Left colon (tissue), 2 donors: ENCODE measurements around the gene BEGAIN. TPM values are rescaled to one million over a fixed set of nuclear protein-coding genes. Genes with fewer than 3 reads are reported as not detected.
A peak's percentile ranks its signal among the peaks of the same experiment; 100 is the strongest.

Experiments
- ATAC-seq: fragments of 200-7000 bp; cut with Tn5 transposase; one replicate; pipeline ENCODE4 v1.9.1; 2020; ENCODE audit warnings: mild to moderate bottlenecking, moderate library complexity
- DNase-seq, 2 donors: peaks; one replicate each; pipeline ENCODE4 v3.0.0-alpha.2; 2020
- intact Hi-C, 2 donors: fragments of 100-400 bp; cut with DNase I in 1 of 2; cut with micrococcal nuclease in 1 of 2; formaldehyde crosslinking; loops; one replicate each; pipeline versions ENCODE4 v1.11.2 to v1.14.0; 2022; cut with DNase I, micrococcal nuclease
- total RNA-seq, 2 donors: library from RNA; stranded (reverse); fragmentation: NEBNext Ultra II Directional; extraction: Animal tissue kit (Norgen Biotek cat#: 25700); gene quantifications; one replicate each; pipeline ENCODE4 v1.2.1, GENCODE V29; 2021
- donor health status: DM: no; HTN: no; CAD: no.
- donor health status: DM: yes; HTN: yes; CAD: no.

The BEGAIN gene
- total RNA-seq, 2 donors from 2014 or later, result 1.4 to 2.0 TPM

- intact Hi-C loops, result no loop called here
Observed at GRCh38 chr14:100560471-100560870, 26.7 kb downstream of the BEGAIN start.

GRCh38 chr14:100559455-100559854, 27.8 kb downstream of the BEGAIN start:
- ATAC-seq (no peak), DNase-seq (no peak)
- intact Hi-C loops, result no loop called here

More at GRCh38 chr14:100560471-100560870, 26.7 kb downstream of the BEGAIN start:
- ATAC-seq (no peak), DNase-seq (no peak)

GRCh38 chr14:100558966-100559365, 28.3 kb downstream of the BEGAIN start:
- ATAC-seq (no peak), DNase-seq (no peak)
- intact Hi-C loops, result no loop called here

- intact Hi-C loops, result no loop called here
- ATAC-seq, result no peak
Observed at GRCh38 chr14:100558226-100558625, 29.0 kb downstream of the BEGAIN start.

GRCh38 chr14:100557658-100558057, 29.6 kb downstream of the BEGAIN start:
- intact Hi-C loops, result no loop called here
- no peak for DNase-seq

More at GRCh38 chr14:100558226-100558625, 29.0 kb downstream of the BEGAIN start:
- no peak for DNase-seq

GRCh38 chr14:100556936-100557505, 30.2 kb downstream of the BEGAIN start:
- ATAC-seq (peak; percentile 18), DNase-seq (no peak)
- intact Hi-C loops, result no loop called here

More at GRCh38 chr14:100557658-100558057, 29.6 kb downstream of the BEGAIN start:
- ATAC-seq, result no peak

- no peak for DNase-seq
- intact Hi-C loops, result no loop called here
- no peak for ATAC-seq
Observed at GRCh38 chr14:100556140-100556475, 31.1 kb downstream of the BEGAIN start.

- ATAC-seq (no peak), DNase-seq (no peak)
- intact Hi-C loops, result no loop called here
Observed at GRCh38 chr14:100555436-100556139, 31.6 kb downstream of the BEGAIN start.

- ATAC-seq (no peak), DNase-seq (no peak)
- intact Hi-C loops, result no loop called here
Observed at GRCh38 chr14:100554696-100555320, 32.4 kb downstream of the BEGAIN start.

GRCh38 chr14:100554082-100554677, 33.0 kb downstream of the BEGAIN start:
- intact Hi-C loops, result no loop called here
- ATAC-seq (peak; percentile 86), DNase-seq (peak; percentile 84 to 88)

- intact Hi-C loops, result no loop called here
- DNase-seq, result no peak
- no peak for ATAC-seq
Observed at GRCh38 chr14:100553471-100553870, 33.7 kb downstream of the BEGAIN start.

GRCh38 chr14:100552524-100553125, 34.6 kb downstream of the BEGAIN start:
- DNase-seq (no peak), ATAC-seq (no peak)
- intact Hi-C loops, result no loop called here

GRCh38 chr14:100551056-100551455, 36.2 kb downstream of the BEGAIN start:
- ATAC-seq, result no peak

GRCh38 chr14:100549834-100550625, 37.2 kb downstream of the BEGAIN start:
- ATAC-seq, result no peak
- DNase-seq, result no peak
- intact Hi-C loops, result no loop called here

More at GRCh38 chr14:100551056-100551455, 36.2 kb downstream of the BEGAIN start:
- intact Hi-C loops, result no loop called here
- no peak for DNase-seq

GRCh38 chr14:100548939-100549338, 38.3 kb downstream of the BEGAIN start:
- intact Hi-C loops, result no loop called here
- ATAC-seq, result no peak
- DNase-seq, result no peak

GRCh38 chr14:100548295-100548655, 38.9 kb downstream of the BEGAIN start:
- DNase-seq (no peak), ATAC-seq (no peak)
- intact Hi-C loops, result no loop called here

- peak; percentile 68 for ATAC-seq
- intact Hi-C loops, result no loop called here
- peak; percentile 85 to 86 for DNase-seq
Observed at GRCh38 chr14:100547633-100548294, 39.5 kb downstream of the BEGAIN start.

- intact Hi-C loops, result no loop called here
- ATAC-seq, result peak; percentile 20
- peak in 1 of 2 donors; percentile 61 for DNase-seq
Observed at GRCh38 chr14:100546051-100546443, 41.2 kb downstream of the BEGAIN start.
